Astrocyte (in vitro differentiated cells and primary cell): Measurements from ENCODE around the gene LAG3. TPM values are rescaled to one million over a fixed set of nuclear protein-coding genes. Genes with fewer than 3 reads are reported as not detected.

ENCODE experiments used
- DNase-seq: peaks from one replicate; pipeline ENCODE4 v3.0.0-alpha.2; 2010; ENCODE audit warnings: low read depth
- FAIRE-seq: peaks from 2 replicates; lab custom pipeline; 2011; peaks lifted over from hg19 to GRCh38; lab: Jason Lieb, UNC
- H2AFZ ChIP-seq: 2 replicates; pipeline ENCODE4 v1.6.0; 2012; ENCODE audit warnings: low read depth, low read length, inconsistent platforms
- H3K27ac ChIP-seq: 2 replicates; pipeline ENCODE4 v1.5.1; 2011; ENCODE audit warnings: low read depth, low read length, inconsistent platforms
- H3K27me3 ChIP-seq: 2 replicates; pipeline ENCODE4 v1.6.0; 2011; ENCODE audit warnings: low read length, inconsistent platforms; ENCODE audit not compliant: insufficient read depth
- H3K36me3 ChIP-seq: 2 replicates; pipeline ENCODE4 v1.5.1; 2011; ENCODE audit warnings: low read length, inconsistent platforms; ENCODE audit not compliant: insufficient read depth
- H3K4me1 ChIP-seq: 2 replicates; pipeline ENCODE4 v1.5.1; 2011; ENCODE audit warnings: low read length, inconsistent platforms; ENCODE audit not compliant: insufficient read depth
- H3K4me2 ChIP-seq: 2 replicates; pipeline ENCODE4 v1.6.0; 2012; ENCODE audit warnings: low read length, inconsistent platforms
- H3K4me3 ChIP-seq: 2 replicates; pipeline ENCODE4 v1.5.1; 2011; ENCODE audit warnings: low read depth, mild to moderate bottlenecking, low read length, inconsistent platforms; ENCODE audit not compliant: insufficient read depth
- H3K79me2 ChIP-seq: 2 replicates; pipeline ENCODE4 v1.6.0; 2012; ENCODE audit warnings: mild to moderate bottlenecking, low read length, inconsistent platforms; ENCODE audit not compliant: insufficient read depth
- H3K9ac ChIP-seq: 2 replicates; pipeline ENCODE4 v1.6.0; 2012; ENCODE audit warnings: mild to moderate bottlenecking, low read length, inconsistent platforms
- H3K9me3 ChIP-seq: 2 replicates; pipeline ENCODE4 v1.5.1; 2012; ENCODE audit warnings: low read depth, mild to moderate bottlenecking, low read length, inconsistent platforms; ENCODE audit not compliant: insufficient read depth
- H4K20me1 ChIP-seq: 2 replicates; pipeline ENCODE4 v1.6.0; 2012; ENCODE audit warnings: low read length, inconsistent platforms; ENCODE audit not compliant: insufficient read depth
- H3K27ac Mint-ChIP-seq: one replicate; pipeline ENCODE4 v1.8.0; 2021; ENCODE audit warnings: mild to moderate bottlenecking, mixed read lengths; ENCODE audit not compliant: unreplicated experiment
- H3K27me3 Mint-ChIP-seq: one replicate; pipeline ENCODE4 v1.8.0; 2021; ENCODE audit warnings: low read depth, mixed read lengths; ENCODE audit not compliant: unreplicated experiment
- H3K36me3 Mint-ChIP-seq: one replicate; pipeline ENCODE4 v1.8.0; 2021; ENCODE audit warnings: low read depth, mixed read lengths; ENCODE audit not compliant: unreplicated experiment
- H3K4me1 Mint-ChIP-seq: one replicate; pipeline ENCODE4 v1.8.0; 2021; ENCODE audit warnings: low read depth, mixed read lengths; ENCODE audit not compliant: unreplicated experiment
- H3K4me3 Mint-ChIP-seq: one replicate; pipeline ENCODE4 v1.8.0; 2021; ENCODE audit warnings: mild to moderate bottlenecking, moderate library complexity, mixed read lengths; ENCODE audit not compliant: unreplicated experiment
- H3K9me3 Mint-ChIP-seq: one replicate; pipeline ENCODE4 v1.8.0; 2021; ENCODE audit warnings: mild to moderate bottlenecking, mixed read lengths; ENCODE audit not compliant: unreplicated experiment
- CTCF ChIP-seq: IDR thresholded peaks from 2 replicates; pipeline ENCODE4 v1.5.1; 2011; ENCODE audit warnings: low read depth, mild to moderate bottlenecking, inconsistent platforms, low read length, moderate library complexity; ENCODE audit not compliant: insufficient read depth
- EZH2 ChIP-seq: IDR thresholded peaks from 2 replicates; pipeline ENCODE4 v1.6.1; 2012; ENCODE audit warnings: mild to moderate bottlenecking, low read length, inconsistent platforms; ENCODE audit not compliant: insufficient read depth
- total RNA-seq: library from RNA; stranded (reverse); gene quantifications from 2 replicates; pipeline ENCODE4 v1.2.1, GENCODE V29; 2021

The LAG3 gene
- total RNA-seq, 1 donor from 2014 or later: 2.0 TPM

GRCh38 chr12:6824085-6824775, 51.9 kb downstream of the LAG3 start:
- H3K9me3 ChIP-seq: no peaks in the 10 kb centered on the region
- FAIRE-seq: no peak
- no peak overlapping the region for H2AFZ ChIP-seq
- Mint-ChIP-seq H3K9me3 (no peaks in the 10 kb centered on the region), H3K36me3 (peaks cover 4% of the 10 kb centered on the region), H3K27me3 (no peaks in the 10 kb centered on the region), H3K4me3 (peak overlapping the region; percentile 63), H3K27ac (peak overlapping the region; percentile 56), H3K4me1 (peaks cover 32% of the 10 kb centered on the region)
- H3K27ac ChIP-seq: no peak overlapping the region
- H3K4me2 ChIP-seq: no peak overlapping the region
- no peaks in the 10 kb centered on the region for H3K36me3 ChIP-seq
- H3K9ac ChIP-seq: no peak overlapping the region
- no peaks in the 10 kb centered on the region for H4K20me1 ChIP-seq
- no peaks in the 10 kb centered on the region for H3K27me3 ChIP-seq
- H3K4me1 ChIP-seq: peaks cover 22% of the 10 kb centered on the region
- no peak for DNase-seq
- TF ChIP-seq EZH2: no peak
- TF ChIP-seq CTCF: no peak
- peaks cover 13% of the 10 kb centered on the region for H3K79me2 ChIP-seq
- no peak overlapping the region for H3K4me3 ChIP-seq

GRCh38 chr12:6824901-6825381, 52.6 kb downstream of the LAG3 start:
- H3K4me1 Mint-ChIP-seq: peaks cover 30% of the 10 kb centered on the region
- Histone ChIP-seq H3K4me1 (peaks cover 25% of the 10 kb centered on the region), H3K4me2 (peak overlapping the region; percentile 74), H4K20me1 (peaks cover under 1% of the 10 kb centered on the region), H3K4me3 (no peak overlapping the region), H3K9ac (no peak overlapping the region), H3K36me3 (no peaks in the 10 kb centered on the region), H3K27ac (no peak overlapping the region), H3K9me3 (no peaks in the 10 kb centered on the region), H3K79me2 (peaks cover 20% of the 10 kb centered on the region), H2AFZ (peak overlapping the region; percentile 60), H3K27me3 (no peaks in the 10 kb centered on the region)
- H3K9me3 Mint-ChIP-seq: no peaks in the 10 kb centered on the region
- no peak for TF ChIP-seq EZH2
- no peak for TF ChIP-seq CTCF
- peaks cover 4% of the 10 kb centered on the region for H3K36me3 Mint-ChIP-seq
- no peak overlapping the region for H3K27ac Mint-ChIP-seq
- no peaks in the 10 kb centered on the region for H3K27me3 Mint-ChIP-seq
- FAIRE-seq (no peak), DNase-seq (peak; percentile 52)
- H3K4me3 Mint-ChIP-seq: peak overlapping the region; percentile 63
